WERI-Rb-1 (cell line): Measurements from ENCODE around the gene FGFR2.

Source experiments
- DNase-seq: peaks from one replicate; pipeline ENCODE4 v3.0.0-alpha.2; 2020
- H3K27ac ChIP-seq: fragments of 250-450 bp; sonication (Bioruptor Pico); 2 replicates; pipeline ENCODE4 v1.5.1; 2020; ENCODE audit warnings: mild to moderate bottlenecking, moderate library complexity
- H3K27me3 ChIP-seq: fragments of 250-450 bp; sonication (Bioruptor Pico); 2 replicates; pipeline ENCODE4 v1.5.1; 2021; ENCODE audit warnings: mild to moderate bottlenecking, low read depth, moderate library complexity; ENCODE audit not compliant: insufficient read depth, severe bottlenecking
- H3K36me3 ChIP-seq: fragments of 250-450 bp; sonication (Bioruptor Pico); 2 replicates; pipeline ENCODE4 v1.5.1; 2020; ENCODE audit warnings: mild to moderate bottlenecking, moderate library complexity
- H3K4me3 ChIP-seq: 2 replicates; pipeline ENCODE4 v1.5.1; 2011; ENCODE audit warnings: low read depth, mild to moderate bottlenecking, control low read depth, low read length
- H3K9me3 ChIP-seq: fragments of 250-450 bp; sonication (Bioruptor Pico); 2 replicates; pipeline ENCODE4 v1.5.1; 2021; ENCODE audit warnings: mild to moderate bottlenecking, moderate library complexity; ENCODE audit not compliant: severe bottlenecking
- CTCF ChIP-seq: IDR thresholded peaks from 2 replicates; pipeline ENCODE4 v1.5.1; 2011; ENCODE audit warnings: low read depth, mild to moderate bottlenecking, control low read depth, inconsistent platforms, low read length

FGFR2 gene

GRCh38 chr10:121449482-121449924, 148.7 kb downstream of the FGFR2 start:
- Histone ChIP-seq H3K9me3 (no peaks in the 10 kb centered on the region), H3K27me3 (no peaks in the 10 kb centered on the region), H3K4me3 (no peak overlapping the region), H3K36me3 (no peaks in the 10 kb centered on the region), H3K27ac (no peak overlapping the region)
- no peak for TF ChIP-seq CTCF
- no peak for DNase-seq

- no peak for TF ChIP-seq CTCF
- Histone ChIP-seq H3K4me3 (no peak overlapping the region), H3K27me3 (no peaks in the 10 kb centered on the region), H3K9me3 (no peaks in the 10 kb centered on the region), H3K27ac (no peak overlapping the region), H3K36me3 (no peaks in the 10 kb centered on the region)
- no peak for DNase-seq
Observed at GRCh38 chr10:121448766-121449421, 149.3 kb downstream of the FGFR2 start.

GRCh38 chr10:121444520-121445165, 153.6 kb downstream of the FGFR2 start:
- Histone ChIP-seq H3K4me3 (no peak overlapping the region), H3K36me3 (no peaks in the 10 kb centered on the region), H3K9me3 (no peaks in the 10 kb centered on the region), H3K27ac (no peak overlapping the region), H3K27me3 (no peaks in the 10 kb centered on the region)
- no peak for DNase-seq
- TF ChIP-seq CTCF, result no peak

GRCh38 chr10:121442086-121442935, 155.9 kb downstream of the FGFR2 start:
- H3K4me3 ChIP-seq, result no peak overlapping the region
- TF ChIP-seq CTCF, result no peak
- no peak for DNase-seq
- H3K9me3 ChIP-seq, result no peaks in the 10 kb centered on the region
- H3K27ac ChIP-seq, result no peak overlapping the region
- H3K27me3 ChIP-seq, result no peaks in the 10 kb centered on the region
- no peaks in the 10 kb centered on the region for H3K36me3 ChIP-seq

DNA sequence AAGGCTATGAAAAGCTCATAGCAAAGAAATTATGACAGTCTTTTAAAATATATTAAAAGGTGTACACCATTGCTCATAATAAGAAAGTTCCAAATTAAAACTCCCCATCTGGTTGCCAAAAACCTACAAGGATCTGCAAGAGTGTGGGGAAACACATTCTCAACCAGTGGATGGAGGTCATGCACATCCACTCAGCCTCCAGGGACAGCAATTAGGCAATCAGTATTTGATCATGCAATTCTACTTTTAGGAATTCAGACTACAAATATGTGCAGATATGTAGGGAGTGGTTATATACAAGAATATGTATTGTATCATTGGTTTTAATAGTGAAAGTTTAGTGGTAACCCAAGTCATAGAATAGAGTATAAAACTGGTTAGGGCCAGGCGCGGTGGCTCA, 157.8 kb downstream of the FGFR2 start:
- H3K27ac ChIP-seq, result no peak overlapping the region
- no peak for DNase-seq
- TF ChIP-seq CTCF, result no peak
- H3K27me3 ChIP-seq, result no peaks in the 10 kb centered on the region
- no peak overlapping the region for H3K4me3 ChIP-seq
- H3K36me3 ChIP-seq, result no peaks in the 10 kb centered on the region
- no peaks in the 10 kb centered on the region for H3K9me3 ChIP-seq
